Stimulated activated CD4-positive, alpha-beta T cell treated with anti-CD3 and anti-CD28 coated beads, Interleukin-15, amount 100 ng/mL, for 48 hours (primary cell): Measurements from ENCODE around the gene PSMD8.
A peak's percentile ranks its signal among the peaks of the same experiment; 100 is the strongest.
"Not testable (repeated sequence)": the region's sequence is repeated elsewhere in the genome, so short reads cannot be mapped to it uniquely, and the experiment has no call there.

Source experiments
- DNase-seq, 2 donors: peaks; one replicate each; pipeline ENCODE4 v3.0.0-alpha.2; 2020; ENCODE audit warnings: low read depth in 2 of 2

The PSMD8 gene

GRCh38 chr19:38362076-38362945, 12.1 kb upstream of the PSMD8 start:
- DNase-seq = peak; percentile 81 to 92

DNA sequence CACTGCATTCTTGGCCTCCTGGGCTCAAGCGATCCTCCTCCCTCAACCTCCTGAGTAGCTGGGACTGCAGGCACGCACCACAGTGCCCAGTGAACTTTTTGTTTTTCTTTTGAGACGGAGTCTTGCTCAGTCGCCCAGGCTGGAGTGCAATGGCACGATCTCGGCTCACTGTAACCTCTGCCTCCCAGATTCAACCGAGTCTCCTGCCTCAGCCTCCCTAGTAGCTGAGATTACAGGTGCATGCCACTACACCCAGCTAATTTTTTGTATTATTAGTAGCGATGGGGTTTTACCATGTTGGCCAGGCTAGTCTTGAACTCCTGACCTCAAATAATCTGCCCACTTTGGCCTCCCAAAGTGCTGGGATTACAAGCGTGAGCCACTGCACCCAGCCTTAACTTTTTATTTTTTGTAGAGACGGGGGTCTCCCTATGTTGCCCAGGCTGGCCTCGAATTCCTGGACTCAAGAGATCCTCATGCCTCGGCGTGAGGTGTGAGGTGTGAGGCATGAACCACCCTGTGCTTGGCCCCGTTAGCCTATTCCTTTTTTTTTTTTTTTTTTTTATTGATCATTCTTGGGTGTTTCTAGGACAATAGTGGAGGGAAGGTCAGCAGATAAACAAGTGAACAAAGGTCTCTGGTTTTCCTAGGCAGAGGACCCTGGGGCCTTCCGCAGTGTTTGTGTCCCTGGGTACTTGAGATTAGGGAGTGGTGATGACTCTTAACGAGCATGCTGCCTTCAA, 11.3 kb upstream of the PSMD8 start:
- not testable (repeated sequence) for DNase-seq

DNA sequence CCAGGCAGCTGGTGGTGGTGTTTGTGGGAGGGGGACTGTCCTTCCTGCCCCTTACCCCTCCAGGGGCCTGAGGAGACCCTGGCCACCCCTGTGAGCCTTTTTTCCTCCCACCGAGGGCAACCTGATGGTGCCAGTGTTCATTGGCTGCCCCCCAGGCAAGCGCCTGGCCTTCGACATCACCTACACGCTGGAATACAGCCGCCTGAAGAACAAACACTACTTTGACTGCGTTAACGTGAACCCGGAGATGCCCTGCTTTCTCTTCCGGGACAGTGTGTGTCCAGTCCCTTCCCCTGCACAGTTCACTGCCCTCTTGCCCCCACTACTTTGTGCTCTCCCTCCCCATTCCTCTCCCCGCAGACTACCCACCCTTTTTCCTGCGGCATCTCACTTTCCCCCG, 7.3 kb upstream of the PSMD8 start:
- no peak for DNase-seq

DNA sequence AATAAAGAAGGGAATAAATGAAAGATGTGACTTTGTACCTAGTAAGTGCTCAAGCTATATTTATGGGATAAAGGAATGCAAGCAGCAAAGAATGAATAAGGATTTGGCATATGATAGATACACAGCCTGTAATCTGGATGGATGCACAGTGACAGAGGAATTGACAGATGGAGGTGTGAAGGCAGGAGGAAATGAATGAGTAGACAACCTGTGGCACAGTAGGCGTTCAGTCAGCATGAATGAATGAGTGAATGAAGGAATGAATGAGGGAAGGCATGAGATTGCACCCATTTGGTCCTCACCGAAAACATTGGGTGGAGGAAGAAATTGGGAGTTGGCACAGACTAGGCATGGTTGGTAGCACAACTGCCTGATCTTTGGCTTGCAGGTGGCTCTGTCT, 4.8 kb upstream of the PSMD8 start:
- DNase-seq = no peak

- DNase-seq = no peak
These were observed 4.1 kb upstream of the PSMD8 start for GRCh38 chr19:38370299-38370698.

GRCh38 chr19:38371081-38371480, 3.3 kb upstream of the PSMD8 start:
- DNase-seq = no peak

GRCh38 chr19:38373907-38374331, 452 bp upstream of the PSMD8 start:
- DNase-seq = no peak

DNA sequence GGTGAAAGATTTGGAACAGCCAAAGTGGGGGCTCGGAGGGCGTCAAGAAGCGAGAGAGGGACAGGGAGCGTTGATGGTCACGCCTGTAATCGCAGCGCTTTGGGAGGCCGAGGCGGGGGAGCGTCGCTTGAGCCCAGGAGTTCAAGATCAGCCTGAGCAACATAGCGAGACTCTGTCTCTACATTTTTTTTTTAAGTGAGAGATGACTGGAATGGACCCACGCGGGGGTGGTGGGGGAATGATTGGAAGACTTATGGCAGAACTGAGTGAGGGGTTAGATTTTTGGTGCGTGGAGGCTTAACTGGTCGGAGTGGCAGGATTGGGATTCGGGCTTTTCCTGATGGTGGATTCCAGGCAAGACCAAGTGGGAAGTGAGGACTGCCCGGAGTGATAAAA, 725 bp downstream of the PSMD8 start:
- DNase-seq = no peak

- DNase-seq = no peak
These were observed 1.4 kb downstream of the PSMD8 start for GRCh38 chr19:38375748-38376147.

DNA sequence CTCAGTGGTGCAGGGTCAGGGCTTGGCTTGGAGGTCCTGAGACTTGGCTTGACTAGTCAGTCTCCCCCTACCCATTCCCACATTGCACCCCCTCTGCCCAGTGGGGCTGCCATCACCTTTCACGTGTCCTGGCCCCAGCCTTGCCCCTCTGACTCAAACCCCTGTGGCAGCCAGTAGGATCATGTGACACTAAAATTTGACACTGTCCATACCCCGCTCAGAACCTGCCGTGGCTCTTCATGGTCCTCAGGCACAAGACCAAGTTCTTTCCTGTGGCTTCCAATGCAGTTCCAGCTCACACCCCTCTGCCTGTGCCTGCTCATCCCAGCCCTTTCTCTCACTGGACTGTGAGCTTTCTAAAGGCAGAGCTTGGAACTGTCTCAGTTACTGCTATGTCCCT, 2.2 kb downstream of the PSMD8 start:
- no peak for DNase-seq

DNA sequence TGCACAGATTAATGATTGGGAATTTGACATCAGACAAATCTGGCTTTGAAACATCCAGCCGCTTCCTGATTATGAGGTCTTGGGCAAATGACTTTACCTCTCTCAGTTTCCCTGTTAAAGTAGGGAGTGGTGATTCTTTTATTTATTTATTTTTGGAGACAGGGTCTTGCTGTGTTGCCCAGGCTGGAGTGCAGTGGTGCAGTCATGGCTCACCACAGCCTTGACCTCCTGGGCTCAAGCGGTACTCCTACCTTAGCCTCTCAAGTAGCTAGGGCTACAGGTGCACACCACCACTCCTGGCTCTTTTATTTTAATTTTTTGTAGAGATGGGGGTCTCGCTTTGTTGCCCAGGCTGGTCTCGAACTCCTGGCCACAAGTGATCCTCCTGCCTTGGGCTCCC, 2.7 kb downstream of the PSMD8 start:
- DNase-seq = no peak

DNA sequence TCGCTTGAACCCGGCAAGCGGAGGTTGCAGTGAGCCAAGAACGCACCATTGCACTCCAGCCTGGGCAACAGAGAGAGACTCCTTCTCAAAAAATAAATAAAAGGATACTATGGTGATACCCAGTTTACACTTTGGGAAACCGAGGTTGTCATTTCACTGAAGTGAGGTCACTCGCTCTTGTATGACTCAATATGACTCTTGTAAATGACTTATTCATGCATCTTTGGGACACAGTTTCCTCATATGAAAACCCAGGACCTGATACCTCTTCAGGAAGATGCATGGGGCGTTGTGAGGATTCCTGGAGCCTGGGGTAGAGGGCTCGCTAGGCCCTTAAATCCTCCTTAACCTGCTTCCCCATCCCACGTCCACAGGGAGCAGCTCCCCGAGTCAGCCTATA, 4.5 kb downstream of the PSMD8 start:
- no peak for DNase-seq

DNA sequence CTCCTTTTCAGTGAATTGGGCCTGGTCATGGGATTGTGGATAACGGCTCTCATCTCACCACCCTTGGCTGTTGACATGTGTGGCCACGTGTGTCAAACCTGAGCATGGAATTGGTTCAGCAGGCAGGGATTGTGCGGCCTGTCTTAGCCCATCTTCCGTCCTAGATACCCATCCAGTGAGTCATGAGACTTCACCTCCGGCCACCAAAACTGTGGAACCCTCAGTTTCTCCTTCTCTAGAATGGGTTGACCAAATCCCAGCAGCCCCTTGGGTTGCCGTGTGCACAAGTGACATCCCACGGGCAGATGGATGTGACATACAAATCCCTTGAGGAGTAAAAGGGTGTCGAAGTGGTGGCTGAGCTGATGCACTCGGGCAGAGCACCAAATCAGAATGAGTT, 6.8 kb downstream of the PSMD8 start:
- no peak for DNase-seq

DNA sequence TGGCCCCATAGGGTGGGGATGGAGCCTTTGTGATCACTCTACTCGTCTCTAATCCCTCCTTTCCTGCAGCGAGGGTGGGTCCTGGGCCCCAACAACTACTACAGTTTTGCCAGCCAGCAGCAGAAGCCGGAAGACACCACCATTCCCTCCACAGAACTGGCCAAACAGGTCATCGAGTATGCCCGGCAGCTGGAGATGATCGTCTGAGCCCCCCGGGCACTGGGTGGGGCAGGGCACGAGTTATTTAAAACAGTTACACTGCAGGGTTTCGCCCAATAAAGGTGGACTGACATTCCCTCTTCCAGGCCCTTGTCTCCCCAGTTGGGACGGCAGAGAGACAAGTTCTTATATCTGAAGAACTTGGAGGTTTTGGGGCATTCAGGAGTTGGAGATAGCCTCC, 8.8 kb downstream of the PSMD8 start:
- no peak for DNase-seq

- DNase-seq = no peak
These were observed 9.4 kb downstream of the PSMD8 start for GRCh38 chr19:38383743-38384142.

- no peak for DNase-seq
These were observed 10.0 kb downstream of the PSMD8 start for GRCh38 chr19:38384209-38385027.

- no peak for DNase-seq
These were observed 10.9 kb downstream of the PSMD8 start for GRCh38 chr19:38385057-38385803.

DNA sequence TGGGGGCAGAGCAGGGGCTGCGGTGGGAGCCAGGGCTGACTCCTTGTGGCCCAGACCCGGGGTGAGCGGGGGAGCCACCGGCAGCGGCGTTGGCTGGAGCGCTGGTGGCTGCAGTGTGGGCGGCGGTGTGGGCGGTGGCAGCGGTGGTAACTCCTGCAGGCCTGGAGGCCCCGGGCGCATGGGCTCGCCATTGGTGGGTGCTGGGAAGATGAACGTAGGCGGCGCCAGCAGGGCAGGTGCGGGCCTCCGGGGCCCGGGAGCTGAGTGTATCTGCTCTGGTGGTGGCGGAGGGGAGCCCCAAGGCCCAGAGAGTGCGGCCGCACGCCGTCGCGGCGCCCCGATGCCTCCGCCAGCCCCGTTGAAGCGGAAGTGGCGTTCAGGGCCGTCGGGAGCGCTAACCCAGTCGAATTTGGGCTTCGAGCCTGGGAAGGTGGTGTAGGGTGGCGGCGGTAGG, 11.5 kb downstream of the PSMD8 start:
- no peak for DNase-seq

- DNase-seq = no peak
These were observed 12.1 kb downstream of the PSMD8 start for GRCh38 chr19:38386300-38386970.

DNA sequence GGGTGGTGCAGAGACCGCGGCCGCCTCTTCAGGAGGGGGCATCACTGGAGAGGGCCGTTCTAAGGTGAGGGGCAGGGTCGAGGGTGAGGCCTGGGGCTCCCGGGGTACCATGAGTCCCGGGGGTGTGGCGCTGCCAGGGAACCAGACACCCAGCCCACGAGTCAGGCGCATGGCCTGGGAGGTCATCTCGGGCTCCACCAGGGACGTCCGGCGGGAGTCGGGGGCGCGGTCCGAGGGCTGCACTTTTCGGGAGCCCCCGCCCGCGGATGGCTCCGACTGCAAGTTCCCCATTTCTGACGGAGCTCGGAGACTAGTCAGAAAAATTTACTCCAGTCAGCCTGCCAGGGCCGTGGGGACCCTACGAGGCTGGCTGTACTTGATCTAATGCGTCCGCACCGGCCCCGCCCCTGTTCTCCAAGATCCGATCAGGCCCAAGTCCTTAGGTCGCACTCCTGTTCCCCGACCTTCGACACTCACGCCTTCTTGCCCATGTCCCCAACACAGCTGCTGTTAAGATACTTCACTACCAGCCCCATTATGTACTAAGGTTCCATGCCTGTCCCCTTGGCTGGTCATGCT, 12.7 kb downstream of the PSMD8 start:
- no peak for DNase-seq
